OCI-LY7 (cell line): ENCODE measurements around the gene CAMSAP2. TPM values are rescaled to one million over a fixed set of nuclear protein-coding genes. Genes with fewer than 3 reads are reported as not detected.

ENCODE experiments used
- BruUV-seq: library from RNA; stranded (reverse); fragments of 400-500 nt; replicated peaks from 2 replicates; lab custom pipeline; 2021; lab: Mats Ljungman, UMichigan
- CTCF ChIA-PET: fragments of 300-600 bp; sonication (Branson Sonifier 250); formaldehyde crosslinking; loops from one replicate; lab custom pipeline; 2022; ENCODE audit warnings: antibody characterized with exemption; ENCODE audit not compliant: unreplicated experiment; lab: Charles Lee
- POLR2A ChIA-PET: fragments of 300-600 bp; sonication (Branson Sonifier 250); formaldehyde crosslinking; loops from one replicate; lab custom pipeline; 2022; ENCODE audit warnings: antibody characterized with exemption; lab: Charles Lee
- DNase-seq: peaks from one replicate; pipeline ENCODE4 v3.0.0-alpha.2; 2015; ENCODE audit warnings: low spot score
- H2AFZ ChIP-seq: fragments of 200-600 bp; sonication (generic), shearing (Covaris generic); 2 replicates; pipeline ENCODE4 v1.6.1; 2014; ENCODE audit warnings: mild to moderate bottlenecking, antibody characterized with exemption, low read length, moderate library complexity
- H3K27ac ChIP-seq: fragments of 200-600 bp; sonication (generic); 2 replicates; pipeline ENCODE4 v1.5.1; 2014; ENCODE audit warnings: mixed run types, low read depth, mild to moderate bottlenecking, moderate library complexity, low read length, inconsistent platforms; ENCODE audit not compliant: poor library complexity, severe bottlenecking
- H3K36me3 ChIP-seq: fragments of 200-600 bp; sonication (generic); 2 replicates; pipeline ENCODE4 v1.6.1; 2014; ENCODE audit warnings: mild to moderate bottlenecking, antibody characterized with exemption, low read length, moderate library complexity, mixed read lengths; ENCODE audit not compliant: insufficient read depth
- H3K4me1 ChIP-seq: fragments of 200-600 bp; sonication (generic); 2 replicates; pipeline ENCODE4 v1.5.1; 2014; ENCODE audit warnings: mild to moderate bottlenecking, low read length; ENCODE audit not compliant: insufficient read depth, poor library complexity, severe bottlenecking
- H3K4me2 ChIP-seq: fragments of 200-600 bp; sonication (generic); 2 replicates; pipeline ENCODE4 v1.6.1; 2014; ENCODE audit warnings: mild to moderate bottlenecking, low read length
- H3K4me3 ChIP-seq: fragments of 200-600 bp; sonication (generic); 2 replicates; pipeline ENCODE4 v1.5.1; 2014; ENCODE audit warnings: mild to moderate bottlenecking, low read depth, low read length; ENCODE audit not compliant: poor library complexity, severe bottlenecking
- H3K79me2 ChIP-seq: fragments of 200-600 bp; sonication (generic); 2 replicates; pipeline ENCODE4 v1.6.1; 2016; ENCODE audit warnings: low read depth, mild to moderate bottlenecking, low read length, moderate library complexity, mixed read lengths; ENCODE audit not compliant: insufficient read depth
- H3K9me2 ChIP-seq: fragments of 200-600 bp; sonication (generic); 2 replicates; pipeline ENCODE4 v1.6.1; 2016; ENCODE audit warnings: mild to moderate bottlenecking, low read length, mixed read lengths; ENCODE audit not compliant: insufficient read depth
- H3K9me3 ChIP-seq: fragments of 200-600 bp; sonication (generic); 2 replicates; pipeline ENCODE4 v1.6.1; 2014; ENCODE audit warnings: mild to moderate bottlenecking, mixed run types, low read length, mixed read lengths
- H4K20me1 ChIP-seq: fragments of 200-600 bp; sonication (generic); 2 replicates; pipeline ENCODE4 v1.6.1; 2014; ENCODE audit warnings: mild to moderate bottlenecking, antibody characterized with exemption, low read length, moderate library complexity, mixed read lengths; ENCODE audit not compliant: insufficient read depth
- CTCF ChIP-seq: fragments of 200-600 bp; sonication (generic); conservative IDR thresholded peaks from 2 replicates; pipeline ENCODE4 v1.5.1; 2014; ENCODE audit warnings: mild to moderate bottlenecking, antibody characterized with exemption, low read length, moderate library complexity, mixed read lengths
- EZH2phosphoT487 ChIP-seq: fragments of 200-600 bp; sonication (generic); IDR thresholded peaks from 2 replicates; pipeline ENCODE4 v1.6.1; 2018; ENCODE audit warnings: low read depth, borderline replicate concordance, mild to moderate bottlenecking, mixed run types, antibody characterized with exemption, low read length, moderate library complexity, mixed read lengths
- intact Hi-C: fragments of 100-400 bp; cut with micrococcal nuclease; formaldehyde crosslinking; loops from one replicate; pipeline ENCODE4 v1.10.0; 2022; ENCODE audit not compliant: unreplicated experiment
- total RNA-seq, 2 experiments: library from RNA; depleted of rRNA in 1 of 2; stranded (reverse); fragments of >200 nt in 1 of 2; shearing (Covaris generic) in 1 of 2; gene quantifications; 2 replicates each; pipeline ENCODE4 v1.2.3, GENCODE V29; 2014 to 2022

CAMSAP2 gene
- total RNA-seq, 2 experiments from 2014 or later, result 9.2 to 14.9 TPM

- no peak for DNase-seq
- CTCF ChIA-PET, result no interaction called here
- no peak overlapping the region for H2AFZ ChIP-seq
- no peak overlapping the region for H3K4me3 ChIP-seq
- H3K36me3 ChIP-seq, result peaks cover 10% of the 10 kb centered on the region
- no peaks in the 10 kb centered on the region for H3K9me2 ChIP-seq
- H4K20me1 ChIP-seq, result no peaks in the 10 kb centered on the region
- H3K4me2 ChIP-seq, result no peak overlapping the region
- BruUV-seq, result no TSS peak
- H3K9me3 ChIP-seq, result peaks cover 7% of the 10 kb centered on the region; the same call in 1 of the 2 replicates
- POLR2A ChIA-PET, result no interaction called here
- no peak overlapping the region for H3K27ac ChIP-seq
- TF ChIP-seq CTCF, result no peak
- H3K79me2 ChIP-seq, result no peaks in the 10 kb centered on the region
- no peaks in the 10 kb centered on the region for H3K4me1 ChIP-seq
- intact Hi-C loops, result no loop called here
Observed at GRCh38 chr1:200838676-200839445, 100.2 kb downstream of the CAMSAP2 start.

- ChIA-PET POLR2A (interaction anchor here (0.9 to 1.1 kb wide), 2 partner anchors 9 to 12 kb away, joined by 3 read pairs; no protein-coding TSS in a partner anchor), CTCF (no interaction called here)
- Histone ChIP-seq H3K36me3 (peaks cover 44% of the 10 kb centered on the region), H4K20me1 (no peaks in the 10 kb centered on the region), H3K9me3 (no peaks in the 10 kb centered on the region), H3K4me2 (no peak overlapping the region), H3K4me1 (no peaks in the 10 kb centered on the region), H3K79me2 (no peaks in the 10 kb centered on the region), H3K27ac (no peak overlapping the region), H3K4me3 (no peak overlapping the region), H2AFZ (no peak overlapping the region), H3K9me2 (no peaks in the 10 kb centered on the region)
- DNase-seq, result no peak
- no TSS peak for BruUV-seq
- no peak for TF ChIP-seq CTCF
- TF ChIP-seq EZH2phosphoT487, result no peak
- intact Hi-C loops, result no loop called here
Observed at GRCh38 chr1:200845360-200845759, 106.7 kb downstream of the CAMSAP2 start.

GRCh38 chr1:200846398-200846797 is 107.7 kb downstream of the CAMSAP2 start:
- DNase-seq, result no peak
- CTCF ChIA-PET, result no interaction called here
- H3K9me2 ChIP-seq, result no peaks in the 10 kb centered on the region
- no peaks in the 10 kb centered on the region for H3K9me3 ChIP-seq
- H3K79me2 ChIP-seq, result no peaks in the 10 kb centered on the region
- H3K4me3 ChIP-seq, result no peak overlapping the region
- POLR2A ChIA-PET, result interaction anchor here (0.8 to 1.2 kb wide), 4 partner anchors 9 to 53 kb away, joined by 3 read pairs; no protein-coding TSS in a partner anchor
- peaks cover 49% of the 10 kb centered on the region for H3K36me3 ChIP-seq
- no peak overlapping the region for H3K27ac ChIP-seq
- BruUV-seq, result no TSS peak
- no peaks in the 10 kb centered on the region for H4K20me1 ChIP-seq
- no peak overlapping the region for H2AFZ ChIP-seq
- H3K4me1 ChIP-seq, result no peaks in the 10 kb centered on the region
- intact Hi-C loops, result no loop called here
- H3K4me2 ChIP-seq, result no peak overlapping the region
- TF ChIP-seq EZH2phosphoT487 (no peak), CTCF (no peak)
